ENCODE results near the gene RFC4.

Gene RFC4

DNA sequence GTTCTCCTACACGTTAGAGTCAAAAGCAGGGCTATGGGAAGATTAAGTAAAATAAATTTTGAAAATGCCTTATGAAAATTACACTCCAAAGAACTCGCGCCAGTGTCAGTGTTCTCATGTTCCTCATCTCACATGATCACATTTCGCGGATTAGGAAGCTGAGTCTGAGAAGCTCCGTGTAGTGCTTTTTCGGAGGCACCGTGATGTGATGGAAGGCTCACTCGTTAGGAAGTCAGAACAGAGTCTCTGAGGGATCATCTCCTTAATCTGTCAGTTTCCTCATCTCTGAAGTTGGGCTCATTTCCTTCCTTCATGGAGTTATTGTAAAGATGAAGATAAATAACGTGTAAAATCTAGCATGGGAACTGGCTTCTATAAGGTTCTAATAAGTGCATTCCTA lies 39.5 kb upstream of the RFC4 start:
- H3K4me3 ChIP-seq (ENCODE audit: low read depth, low read length) = no peak overlapping the region
- in situ Hi-C loops (cut with HindIII; ENCODE audit: low sequenced_read_pairs) = no loop called here
- no peak for TF ChIP-seq CTCF (IDR thresholded peaks at IDR 0.05; ENCODE audit: low read depth, low read length, missing control alignments)
- no peak for DNase-seq (ENCODE audit: low read depth)

DNA sequence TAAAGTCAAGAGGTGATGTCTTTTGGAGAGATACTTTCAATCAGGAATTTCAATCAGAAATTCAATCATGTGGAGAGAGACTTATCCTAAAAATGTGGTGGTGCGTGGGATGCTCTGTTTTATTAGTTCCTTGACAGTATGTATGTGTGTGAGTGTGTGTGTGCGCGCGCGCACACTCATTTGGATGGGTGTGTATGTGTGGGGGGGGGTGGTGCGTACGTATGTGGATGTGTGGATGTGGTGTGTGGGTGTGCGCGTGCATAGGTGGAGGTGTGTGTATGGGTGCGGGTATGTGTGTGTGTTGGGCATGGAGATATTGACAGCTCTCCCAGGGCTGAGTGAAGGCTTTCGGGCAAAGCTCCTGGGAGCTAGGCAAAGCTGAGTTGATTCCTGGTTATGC lies 38.6 kb upstream of the RFC4 start:
- in situ Hi-C loops (cut with HindIII; ENCODE audit: low sequenced_read_pairs) = no loop called here
- no peak for TF ChIP-seq CTCF (IDR thresholded peaks at IDR 0.05; ENCODE audit: low read depth, low read length, missing control alignments)
- DNase-seq (ENCODE audit: low read depth) = no peak
- H3K4me3 ChIP-seq (ENCODE audit: low read depth, low read length) = no peak overlapping the region

DNA sequence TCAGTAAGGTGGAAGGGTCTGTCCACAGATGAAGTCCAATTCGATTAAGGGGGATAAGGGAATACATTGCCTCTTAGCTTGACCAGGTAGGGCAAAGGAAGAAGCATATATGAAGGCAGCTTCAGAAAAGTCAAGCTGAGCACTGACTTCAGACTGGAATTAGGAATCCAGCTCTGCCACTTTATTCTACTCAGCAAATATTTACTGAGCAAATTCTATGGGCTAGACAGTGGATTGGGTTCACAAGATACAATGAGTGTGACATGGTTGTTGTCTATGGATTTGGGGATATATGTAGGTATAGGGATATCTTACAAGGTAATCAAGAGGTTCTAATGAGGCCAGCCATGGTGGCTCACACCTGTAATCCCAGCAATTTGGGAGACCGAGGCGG lies 36.8 kb upstream of the RFC4 start:
- H3K4me3 ChIP-seq (ENCODE audit: low read depth, low read length) = no peak overlapping the region
- no peak for TF ChIP-seq CTCF (IDR thresholded peaks at IDR 0.05; ENCODE audit: low read depth, low read length, missing control alignments)
- in situ Hi-C loops (cut with HindIII; ENCODE audit: low sequenced_read_pairs) = no loop called here
- no peak for DNase-seq (ENCODE audit: low read depth)

DNA sequence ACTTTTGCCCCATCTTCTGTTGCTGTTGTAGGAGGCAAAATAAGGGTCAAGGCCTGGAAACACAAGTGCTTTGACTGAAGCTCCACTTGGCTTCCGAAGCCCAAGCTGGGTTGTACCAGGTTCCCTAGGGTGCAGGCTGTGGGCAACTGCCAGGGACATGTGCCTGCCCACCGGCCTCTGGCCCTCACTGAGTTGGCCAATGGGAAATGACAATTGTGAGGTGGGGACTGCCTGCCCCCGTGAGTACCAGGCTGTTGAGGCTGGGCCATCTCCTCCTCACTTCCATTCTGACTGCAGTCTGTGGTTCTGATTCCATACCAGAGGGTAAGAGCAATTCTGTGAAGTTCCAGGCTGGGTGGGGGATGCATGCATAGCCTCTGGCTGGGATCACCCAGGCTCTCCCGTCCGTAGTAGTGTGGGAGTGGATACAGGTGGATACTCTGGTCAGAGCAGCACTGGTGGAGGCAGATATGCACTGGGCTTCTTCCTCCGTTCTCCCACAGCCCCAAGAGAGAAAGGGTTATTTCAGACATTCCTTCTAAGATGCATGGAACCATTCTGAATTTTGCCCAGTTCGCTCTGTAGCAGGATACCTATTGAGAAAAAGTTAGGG lies 36.2 kb upstream of the RFC4 start, which contains the start of gene ADIPOQ:
ADIPOQ (plus strand) TSS at position 285 of the 613 bp plus-strand sequence. CDS start 10,349 bp downstream, outside the sequence.
- in situ Hi-C loops (cut with HindIII; ENCODE audit: low sequenced_read_pairs) = no loop called here
- no peak within 1 kb of the TSS for H3K4me3 ChIP-seq (ENCODE audit: low read depth, low read length)
- no peak for TF ChIP-seq CTCF (IDR thresholded peaks at IDR 0.05; ENCODE audit: low read depth, low read length, missing control alignments)
- DNase-seq (ENCODE audit: low read depth) = no peak

DNA sequence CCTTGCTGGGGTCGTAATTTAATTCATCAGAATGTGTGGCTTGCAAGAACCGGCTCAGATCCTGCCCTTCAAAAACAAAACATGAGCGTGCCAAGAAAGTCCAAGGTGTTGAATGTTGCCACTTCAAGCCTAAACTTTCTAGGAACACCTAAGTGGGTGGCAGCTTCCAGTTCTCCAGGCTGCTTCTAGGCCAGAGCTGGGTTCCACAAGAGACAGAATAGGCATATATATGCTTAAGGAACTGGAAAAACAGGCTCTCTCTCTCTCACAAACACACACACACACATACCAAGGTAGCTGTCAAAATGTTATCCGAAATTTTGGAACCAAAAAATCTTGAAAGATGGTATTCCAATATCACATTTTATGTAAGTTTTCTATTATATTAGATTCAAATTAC lies 35.3 kb upstream of the RFC4 start:
- DNase-seq (ENCODE audit: low read depth) = no peak
- in situ Hi-C loops (cut with HindIII; ENCODE audit: low sequenced_read_pairs) = no loop called here
- no peak for TF ChIP-seq CTCF (IDR thresholded peaks at IDR 0.05; ENCODE audit: low read depth, low read length, missing control alignments)
- H3K4me3 ChIP-seq (ENCODE audit: low read depth, low read length) = no peak overlapping the region

- H3K4me3 ChIP-seq (ENCODE audit: low read depth, low read length) = no peak overlapping the region
- no peak for TF ChIP-seq CTCF (IDR thresholded peaks at IDR 0.05; ENCODE audit: low read depth, low read length, missing control alignments)
- in situ Hi-C loops (cut with HindIII; ENCODE audit: low sequenced_read_pairs) = no loop called here
- peak; percentile 70 for DNase-seq (ENCODE audit: low read depth)
Observed at GRCh38 chr3:186839874-186840641, 33.8 kb upstream of the RFC4 start.
